Smooth muscle cell of the brain vasculature (primary cell): ENCODE results near the gene CNPY4.
A peak's percentile ranks its signal among the peaks of the same experiment; 100 is the strongest.

Source experiments
- DNase-seq: peaks from one replicate; pipeline ENCODE4 v3.0.0-alpha.2; 2012; ENCODE audit warnings: low read depth, low spot score

The CNPY4 gene, protein sequence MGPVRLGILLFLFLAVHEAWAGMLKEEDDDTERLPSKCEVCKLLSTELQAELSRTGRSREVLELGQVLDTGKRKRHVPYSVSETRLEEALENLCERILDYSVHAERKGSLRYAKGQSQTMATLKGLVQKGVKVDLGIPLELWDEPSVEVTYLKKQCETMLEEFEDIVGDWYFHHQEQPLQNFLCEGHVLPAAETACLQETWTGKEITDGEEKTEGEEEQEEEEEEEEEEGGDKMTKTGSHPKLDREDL

DNA sequence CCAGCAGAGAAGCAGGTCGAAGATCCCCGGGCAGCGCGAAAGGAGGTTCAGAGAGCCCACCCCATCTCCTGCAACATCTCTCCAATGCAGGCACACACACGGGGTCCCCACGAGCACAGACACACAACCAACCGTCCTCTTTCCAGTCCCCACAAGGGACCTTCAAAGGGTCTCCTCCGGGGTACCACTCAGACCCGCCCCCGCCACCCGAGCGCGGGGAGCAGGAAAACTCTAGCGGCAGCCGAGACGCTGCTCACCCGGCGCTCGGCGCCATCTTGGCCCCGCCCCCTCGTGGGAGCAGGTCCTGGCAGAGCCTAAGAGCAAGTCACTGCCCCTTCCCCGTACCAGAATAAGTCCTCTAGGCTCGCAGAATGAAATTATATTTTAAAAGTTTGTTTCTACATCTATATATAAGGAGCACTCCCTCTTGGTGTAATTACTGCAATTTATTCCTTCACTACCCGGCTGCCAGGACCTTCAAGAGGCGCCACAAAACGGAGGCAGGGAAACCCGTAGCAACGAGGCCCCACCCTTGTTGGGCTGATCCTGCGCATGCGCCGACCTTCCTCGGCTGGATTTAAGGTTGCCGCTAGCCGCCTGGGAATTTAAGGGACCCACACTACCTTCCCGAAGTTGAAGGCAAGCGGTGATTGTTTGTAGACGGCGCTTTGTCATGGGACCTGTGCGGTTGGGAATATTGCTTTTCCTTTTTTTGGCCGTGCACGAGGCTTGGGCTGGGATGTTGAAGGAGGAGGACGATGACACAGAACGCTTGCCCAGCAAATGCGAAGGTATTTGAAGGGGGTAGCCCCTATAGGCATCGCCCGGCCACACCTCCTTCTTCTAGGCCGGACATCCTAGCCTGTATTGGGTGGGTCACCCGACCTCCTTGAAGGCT lies at the start of gene CNPY4, which contains the start of gene TAF6:
Gene CNPY4 (plus strand): TSS at position 563 of the 898 bp plus-strand sequence. CDS start 111 bp downstream, at position 674.
Gene TAF6 (minus strand): TSS at position 287 of the 898 bp plus-strand sequence. CDS start 5,149 bp downstream, outside the sequence.
- DNase-seq = peak; percentile 93

DNA sequence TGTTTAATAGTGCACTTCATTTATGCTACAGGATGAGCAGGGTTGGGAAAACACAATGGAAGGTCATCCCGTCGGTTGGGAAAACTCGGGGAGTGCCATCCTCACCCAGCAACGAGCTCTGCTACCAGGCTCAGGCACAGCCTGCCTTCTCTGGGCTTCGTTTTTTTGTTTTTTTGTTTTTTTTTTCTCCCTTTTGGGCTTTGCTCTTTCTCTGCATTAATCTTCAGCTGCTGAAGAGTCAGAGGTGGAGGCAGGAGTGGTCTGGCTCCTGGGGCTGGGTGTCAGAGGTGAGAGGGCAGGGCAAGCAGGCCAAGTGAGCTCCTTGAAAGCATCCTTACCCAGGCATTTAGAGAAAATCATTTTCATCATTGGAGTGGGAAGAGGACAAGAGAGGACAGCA lies 49.4 kb upstream of the CNPY4 start:
- no peak for DNase-seq

DNA sequence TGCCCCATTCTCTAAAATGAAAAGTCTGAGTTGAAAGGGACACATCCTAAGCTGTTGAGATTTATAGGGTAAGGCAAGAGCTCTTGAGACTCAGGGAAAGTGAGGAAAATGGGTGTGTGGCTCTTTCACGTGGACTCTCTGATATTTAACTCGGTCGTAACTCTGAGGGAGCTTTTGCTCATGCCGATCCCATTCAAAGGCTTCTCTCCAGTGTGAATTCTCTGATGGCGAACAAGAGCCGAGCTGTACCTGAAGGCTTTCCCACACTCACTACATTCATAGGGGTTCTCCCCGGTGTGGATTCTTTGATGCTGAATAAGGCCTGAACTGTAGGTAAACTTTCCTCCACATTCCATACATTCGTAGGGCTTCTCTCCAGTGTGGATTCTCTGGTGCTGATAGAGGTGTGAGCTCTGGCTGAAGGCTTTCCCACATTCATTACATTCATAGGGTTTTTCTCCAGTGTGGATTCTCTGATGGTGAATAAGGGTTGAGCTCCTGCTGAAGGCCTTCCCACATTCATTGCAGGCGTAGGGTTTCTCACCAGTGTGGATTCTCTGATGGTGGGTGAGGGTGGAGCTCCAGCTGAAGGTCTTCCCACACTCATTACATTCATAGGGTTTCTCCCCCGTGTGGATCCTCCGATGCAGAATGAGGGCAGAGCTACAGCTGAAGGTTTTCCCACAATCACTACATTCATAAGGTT lies 48.3 kb upstream of the CNPY4 start:
- DNase-seq = no peak

DNA sequence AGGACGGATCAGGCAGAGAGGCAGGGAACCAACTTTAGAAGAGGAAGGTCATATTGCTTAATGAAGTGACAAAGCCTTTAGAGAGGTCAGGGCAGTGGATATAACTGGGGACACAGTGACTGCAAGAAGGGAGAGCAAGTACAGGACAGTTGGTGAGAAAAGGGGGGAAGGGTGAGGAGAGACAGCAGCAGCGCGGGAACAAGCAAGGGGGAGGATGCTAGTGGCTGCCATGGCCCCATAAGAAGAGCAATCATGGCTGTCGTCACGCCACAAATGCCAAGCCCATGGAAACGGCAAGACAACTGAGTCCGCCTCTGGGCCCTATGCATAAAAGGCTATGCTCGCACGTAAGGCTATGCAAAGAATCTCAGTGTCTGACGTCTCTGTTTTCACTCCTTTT lies 47.0 kb upstream of the CNPY4 start:
- no peak for DNase-seq

DNA sequence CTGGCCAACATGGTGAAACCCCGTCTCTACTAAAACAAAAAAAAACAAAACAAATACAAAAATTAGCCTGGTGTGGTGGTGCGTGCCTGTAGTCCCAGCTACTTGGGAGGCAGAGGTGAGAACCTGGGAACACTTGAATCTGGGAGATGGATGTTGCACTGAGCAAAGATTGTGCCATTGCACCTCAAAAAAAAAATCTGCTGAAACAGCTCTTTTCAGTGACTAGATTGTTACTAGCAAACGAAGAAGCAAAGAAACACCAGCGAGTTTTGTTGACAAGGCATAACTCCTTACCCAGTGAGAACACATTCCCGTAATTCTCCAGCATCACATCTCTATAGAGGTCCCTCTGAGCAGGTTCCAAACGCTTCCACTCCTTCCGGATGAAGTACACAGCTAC lies 44.6 kb upstream of the CNPY4 start:
- DNase-seq = no peak

DNA sequence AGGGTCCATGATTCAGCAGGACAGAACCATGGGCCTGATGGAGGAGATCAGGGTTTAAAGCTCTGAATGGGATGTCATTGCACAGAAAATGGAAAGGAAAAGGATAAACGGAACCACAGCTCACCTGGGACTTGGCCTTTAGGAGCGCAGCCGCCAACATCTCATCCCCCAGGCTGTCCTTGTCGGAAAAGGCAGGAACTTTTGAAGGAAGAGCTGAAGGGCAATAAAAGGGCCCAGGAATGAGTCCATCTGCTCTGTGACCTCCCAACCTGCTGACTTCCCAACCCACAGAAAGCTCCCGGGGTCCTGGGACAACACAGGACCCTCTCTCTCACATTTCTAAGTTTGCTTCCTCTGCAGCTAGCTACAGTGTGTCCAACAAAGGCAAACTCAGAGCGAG lies 44.0 kb upstream of the CNPY4 start:
- DNase-seq = no peak

DNA sequence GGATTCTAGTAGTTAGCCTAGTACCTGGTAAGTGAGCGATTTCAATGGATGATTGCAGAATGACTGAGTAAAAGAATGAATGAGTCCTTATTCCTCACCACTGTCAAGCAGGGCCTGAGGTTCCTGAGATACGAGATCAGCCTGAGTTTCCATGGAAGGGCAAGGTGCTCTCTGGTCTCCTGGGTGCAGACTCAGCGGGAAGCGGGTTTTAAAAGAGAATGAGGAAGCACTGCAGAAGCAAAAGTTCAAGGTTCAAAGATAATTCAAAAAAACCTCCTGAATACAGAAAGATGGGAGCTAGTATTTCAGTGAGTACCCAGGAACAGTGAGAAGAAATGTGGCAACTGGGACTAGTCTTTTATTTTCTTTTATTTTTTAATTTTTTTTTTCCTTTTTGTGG lies 42.2 kb upstream of the CNPY4 start:
- DNase-seq = no peak

DNA sequence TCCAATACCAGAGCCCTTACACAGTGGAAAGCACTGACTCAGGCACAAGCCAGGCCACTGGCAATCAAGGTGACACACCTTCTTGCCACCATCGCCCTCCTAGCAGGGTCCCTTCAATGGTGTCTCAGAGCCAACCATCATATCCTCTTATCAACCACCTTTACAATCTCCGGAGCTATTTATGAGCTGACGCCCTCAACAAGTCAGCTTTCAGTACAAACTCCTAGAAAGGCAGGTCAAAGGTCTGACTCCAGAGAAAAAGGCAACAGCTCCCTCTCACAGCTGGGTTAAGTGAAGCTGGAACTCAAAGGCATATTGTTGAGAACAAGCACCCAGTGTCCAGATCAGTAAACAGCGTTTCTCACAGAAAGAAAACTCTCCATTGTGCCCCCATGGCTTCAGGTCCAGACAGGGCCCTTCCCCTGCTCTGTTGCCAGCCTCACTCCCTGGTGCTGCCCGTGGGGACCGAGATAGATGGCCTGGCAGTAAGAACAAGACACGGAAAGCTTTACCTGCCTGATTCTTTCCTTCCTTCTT lies 40.3 kb upstream of the CNPY4 start:
- DNase-seq = no peak

DNA sequence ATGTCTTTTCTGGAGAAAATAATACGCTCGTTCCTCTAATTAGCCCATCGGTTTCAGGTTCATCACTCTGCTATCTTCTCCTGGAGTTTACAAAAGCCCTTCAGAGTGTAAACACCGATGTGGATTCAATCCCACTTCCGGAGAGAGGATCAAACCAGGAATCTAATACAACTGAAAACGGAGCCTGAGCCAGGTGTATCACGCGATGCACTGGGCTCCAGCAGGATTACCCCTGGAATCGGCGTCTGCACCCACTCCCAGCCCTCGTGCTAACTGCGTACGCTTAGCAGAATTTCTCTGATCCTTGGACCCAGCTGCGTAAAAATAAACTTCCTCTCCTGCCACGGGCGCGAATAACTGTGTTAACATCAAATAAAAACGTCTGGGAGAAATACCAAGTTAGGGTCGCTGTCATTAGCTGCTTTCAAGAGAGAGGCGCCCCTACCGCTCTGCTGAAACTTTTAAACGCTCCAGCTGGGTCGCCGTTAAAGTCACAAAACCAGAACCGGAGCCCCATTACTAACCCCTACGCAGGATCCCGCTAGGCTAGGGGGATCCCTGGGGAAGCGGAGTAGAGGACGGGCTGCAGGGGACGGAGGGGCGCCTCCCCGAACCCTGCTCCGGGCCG lies 38.4 kb upstream of the CNPY4 start:
- DNase-seq = no peak

DNA sequence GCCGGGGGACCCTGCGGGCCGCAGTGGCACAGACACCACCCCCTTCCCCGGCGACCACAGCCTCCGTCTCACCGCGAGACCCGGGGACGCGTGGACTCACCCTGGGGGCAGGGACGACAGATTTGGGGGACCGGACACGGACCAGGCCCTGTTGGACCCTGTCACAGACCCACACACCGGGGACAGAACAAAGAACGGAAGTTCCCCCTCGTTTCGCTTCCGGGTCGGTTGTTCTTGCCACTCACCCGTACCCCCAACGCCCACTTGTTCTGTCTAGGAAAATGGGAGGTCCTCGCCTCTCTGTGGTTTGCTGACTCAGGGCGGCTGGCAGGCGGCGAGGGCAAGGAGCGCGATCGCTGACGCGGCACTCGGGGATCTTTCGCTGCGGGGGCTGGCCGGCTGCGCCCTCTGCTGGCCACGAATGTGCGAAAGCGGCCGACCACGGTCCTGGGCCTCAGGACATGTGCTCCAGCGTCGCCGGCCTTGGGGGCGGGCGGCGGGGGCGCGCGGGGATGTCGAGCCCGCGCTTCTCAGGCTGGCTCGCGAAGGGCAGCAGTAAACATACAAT lies 37.8 kb upstream of the CNPY4 start, which contains the start of gene ZNF3:
Gene ZNF3 (minus strand): TSS at position 189 of the 568 bp plus-strand sequence. CDS start 4,366 bp downstream, outside the sequence.
- peak; percentile 96 for DNase-seq

DNA sequence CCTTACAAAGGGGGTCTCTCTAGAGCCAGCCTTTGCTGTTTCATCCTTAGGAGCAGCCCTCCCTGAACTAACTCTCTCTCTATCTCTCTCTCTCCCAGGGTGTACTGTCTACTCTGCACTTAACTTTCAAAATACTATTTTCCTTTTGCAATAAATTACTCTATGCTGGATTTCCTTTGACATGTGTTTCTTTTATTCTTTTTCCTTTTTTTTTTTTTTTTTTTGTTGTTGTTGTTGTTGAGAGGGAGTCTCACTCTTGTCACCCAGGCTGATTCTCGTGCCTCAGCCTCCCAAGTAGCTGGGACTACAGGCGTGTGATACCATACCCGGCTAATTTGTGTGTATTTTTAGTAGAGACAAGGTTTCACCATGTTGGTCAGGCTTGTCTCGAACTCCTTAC lies 36.5 kb upstream of the CNPY4 start:
- no peak for DNase-seq

DNA sequence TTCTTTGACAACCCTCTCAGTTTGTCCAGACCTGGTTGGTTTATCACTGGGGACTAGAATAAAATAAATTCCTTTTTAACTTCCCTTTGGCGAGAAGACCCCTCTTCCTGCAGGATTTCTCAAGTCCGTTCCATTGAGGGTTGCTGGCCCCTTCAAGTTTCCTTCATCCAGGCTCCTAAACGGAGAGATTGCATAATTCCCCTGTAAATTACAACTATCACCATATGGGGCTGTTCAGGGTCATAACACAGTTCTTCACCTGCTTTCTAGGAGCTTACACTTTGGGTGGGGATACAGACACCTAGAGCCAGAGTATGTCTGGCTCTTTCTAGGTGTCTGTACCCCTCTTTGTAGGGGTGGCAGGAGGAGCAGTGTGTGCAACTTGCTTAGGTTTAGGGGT lies 33.9 kb upstream of the CNPY4 start:
- no peak for DNase-seq

DNA sequence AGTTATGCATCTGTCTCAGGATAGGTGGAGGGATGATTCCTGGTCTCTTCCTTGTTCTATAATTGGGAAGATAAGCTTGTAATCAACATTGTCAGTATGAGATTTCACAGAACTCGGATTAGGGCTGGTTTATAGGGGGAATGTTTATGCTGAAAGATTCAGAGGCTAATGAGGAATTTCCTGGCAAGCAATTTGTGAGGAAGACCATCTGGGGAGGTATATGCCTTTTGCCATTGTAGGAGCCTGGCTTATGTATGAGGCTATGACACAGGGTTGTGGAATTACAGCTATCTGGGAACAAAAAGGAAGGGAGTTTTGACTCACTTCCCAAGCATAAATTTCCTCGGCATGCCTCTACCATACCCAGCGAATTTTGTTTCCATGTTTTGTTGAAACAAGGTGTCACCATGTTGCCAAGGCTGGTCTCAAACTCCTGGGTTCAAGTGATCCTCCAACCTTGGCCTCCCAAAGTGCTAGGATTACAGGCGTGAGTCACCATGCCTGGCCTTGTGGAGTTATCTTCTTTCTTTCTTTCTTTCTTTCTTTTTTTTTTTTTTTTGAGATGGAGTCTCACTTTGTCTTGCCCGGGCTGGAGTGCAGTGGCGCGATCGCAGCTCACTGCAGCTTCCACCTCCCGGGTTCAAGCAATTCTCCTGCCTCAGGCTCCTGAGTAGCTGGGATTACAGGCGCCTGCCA lies 32.2 kb upstream of the CNPY4 start:
- DNase-seq = no peak

DNA sequence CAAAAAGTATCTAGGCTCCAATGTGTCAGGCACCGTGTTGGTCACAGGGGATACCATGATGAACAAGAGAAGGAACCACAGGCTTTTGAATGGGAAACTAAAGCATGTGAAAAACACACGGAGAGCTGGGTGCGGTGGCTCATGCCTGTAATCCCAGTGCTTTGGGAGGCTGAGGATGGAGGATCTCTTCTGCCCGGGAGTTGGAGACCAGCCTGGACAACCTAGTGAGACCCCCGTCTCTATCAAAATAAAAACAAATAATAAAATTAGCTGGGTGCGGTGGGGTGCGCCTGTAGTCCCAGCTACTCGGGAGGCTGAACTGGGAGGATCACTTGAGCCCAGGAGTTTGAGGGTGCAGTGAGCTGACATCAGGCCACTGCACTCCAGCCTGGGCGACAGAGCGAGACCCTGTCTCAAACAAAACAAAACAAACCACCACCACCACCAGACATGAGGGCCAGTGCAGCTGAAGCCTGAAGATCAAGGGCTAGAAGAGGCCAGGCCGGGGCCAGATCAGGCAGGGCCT lies 31.3 kb upstream of the CNPY4 start:
- DNase-seq = no peak

DNA sequence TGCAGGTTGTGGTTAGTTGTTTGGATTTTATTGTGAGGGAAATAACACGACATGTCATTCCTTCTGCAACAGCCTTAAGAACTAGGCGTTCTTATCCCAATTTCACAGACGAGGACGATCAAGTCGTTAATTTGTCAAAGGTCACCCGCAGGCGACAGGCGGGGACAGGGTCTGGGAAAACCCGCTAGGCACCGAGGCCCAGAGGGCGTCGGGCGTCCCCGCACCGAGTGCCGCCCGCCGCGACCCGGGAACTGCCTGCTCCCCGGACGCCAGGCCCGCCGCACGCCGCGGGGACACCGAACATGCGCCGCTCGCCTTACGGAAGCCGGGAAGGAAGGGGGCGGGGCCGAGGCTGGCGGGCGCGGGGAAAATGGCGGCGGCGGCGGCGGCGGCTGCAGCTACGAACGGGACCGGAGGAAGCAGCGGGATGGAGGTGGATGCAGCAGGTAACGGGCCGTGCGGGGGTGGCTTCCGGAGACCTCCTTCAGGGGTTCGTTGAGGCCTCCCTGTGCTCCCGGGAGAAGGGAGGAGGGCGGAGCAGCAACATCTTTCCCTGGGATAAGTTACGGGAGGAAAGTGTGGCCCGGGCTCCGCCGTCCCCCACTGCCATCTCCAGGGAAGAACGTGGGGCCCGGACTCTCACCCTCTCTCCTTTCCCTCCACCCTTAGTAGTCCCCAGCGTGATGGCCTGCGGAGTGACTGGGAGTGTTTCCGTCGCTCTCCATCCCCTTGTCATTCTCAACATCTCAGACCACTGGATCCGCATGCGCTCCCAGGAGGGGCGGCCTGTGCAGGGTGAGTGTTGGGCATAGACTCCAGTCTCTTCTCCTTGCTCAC lies 30.6 kb upstream of the CNPY4 start, which contains the start of gene COPS6:
Gene COPS6 (plus strand): TSS at position 349 of the 837 bp plus-strand sequence. CDS start 22 bp downstream, at position 371.
- DNase-seq = no peak

DNA sequence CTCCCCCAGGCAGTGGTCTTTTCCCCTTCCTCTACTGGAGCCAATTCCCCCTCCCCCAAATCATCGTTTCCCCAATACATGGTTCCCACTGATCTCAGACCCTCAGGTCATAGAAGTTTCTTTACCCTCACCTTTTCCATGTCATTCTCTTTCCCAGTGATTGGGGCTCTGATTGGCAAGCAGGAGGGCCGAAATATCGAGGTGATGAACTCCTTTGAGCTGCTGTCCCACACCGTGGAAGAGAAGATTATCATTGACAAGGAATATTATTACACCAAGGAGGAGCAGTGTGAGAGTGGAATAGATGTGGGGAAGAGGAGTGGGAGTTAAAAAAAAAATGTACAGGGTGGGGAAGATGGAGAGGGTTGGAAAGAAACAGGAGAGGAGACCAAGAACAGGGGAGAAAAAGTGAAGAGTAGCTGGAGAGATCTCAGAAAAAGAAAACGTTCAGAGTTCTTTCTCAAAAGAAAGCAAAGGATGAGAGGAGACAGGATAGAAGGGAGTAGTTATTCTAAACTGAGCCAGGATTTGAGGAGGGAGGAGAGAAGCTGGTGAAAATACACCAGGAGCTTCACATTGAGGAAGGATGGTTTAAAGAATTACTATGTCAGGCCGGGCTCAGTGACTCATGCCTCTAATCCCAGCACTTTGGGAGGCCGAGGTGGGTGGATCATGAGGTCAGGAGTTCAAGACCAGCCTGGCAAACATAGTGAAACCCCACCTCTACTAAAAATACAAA lies 29.8 kb upstream of the CNPY4 start:
- no peak for DNase-seq

DNA sequence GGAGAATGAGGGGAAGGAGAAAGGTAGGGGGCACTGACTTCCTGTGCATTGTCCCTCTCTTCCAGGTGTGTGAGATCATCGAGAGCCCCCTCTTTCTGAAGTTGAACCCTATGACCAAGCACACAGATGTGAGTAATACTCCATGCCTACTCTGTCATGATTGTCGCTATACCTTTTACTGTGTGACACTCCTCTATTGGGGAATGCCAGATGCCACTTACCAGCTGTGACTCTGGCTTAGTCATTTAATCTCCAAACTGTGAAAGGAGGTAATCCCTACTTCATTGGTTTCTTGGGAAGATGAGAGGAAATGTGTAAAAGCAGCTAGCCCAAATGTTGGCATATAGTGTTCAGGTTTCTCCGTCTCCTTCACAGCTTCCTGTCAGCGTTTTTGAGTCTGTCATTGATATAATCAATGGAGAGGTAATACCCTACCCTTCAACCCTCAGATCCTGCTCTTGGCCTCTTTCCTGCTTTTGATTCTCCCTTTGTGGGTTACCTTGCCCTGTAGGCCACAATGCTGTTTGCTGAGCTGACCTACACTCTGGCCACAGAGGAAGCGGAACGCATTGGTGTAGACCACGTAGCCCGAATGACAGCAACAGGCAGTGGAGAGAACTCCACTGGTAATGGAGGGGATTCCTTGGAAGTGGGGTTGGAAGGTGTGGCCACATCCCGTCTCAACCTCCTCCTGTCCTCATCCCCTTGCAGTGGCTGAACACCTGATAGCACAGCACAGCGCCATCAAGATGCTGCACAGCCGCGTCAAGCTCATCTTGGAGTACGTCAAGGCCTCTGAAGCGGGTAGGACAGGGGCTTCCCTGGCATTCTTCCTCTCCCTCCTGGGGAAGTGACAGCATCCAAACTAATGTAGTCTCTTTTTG lies 28.7 kb upstream of the CNPY4 start:
- DNase-seq = no peak
